Measurements from ENCODE around the gene COX7B2.

- TF ChIP-seq POLR2A (IDR thresholded peaks at IDR 0.05) (no peak), CTCF (IDR thresholded peaks at IDR 0.05) (no peak), POLR2AphosphoS5 (IDR thresholded peaks at IDR 0.05) (no peak)
Observed at GRCh38 chr4:46956451-46956850, 47.4 kb upstream of the COX7B2 start.

Measured in breast epithelium (tissue), 3 donors.